Chondrocyte (in vitro differentiated cells): ENCODE measurements around the gene SLC6A6. TPM values are rescaled to one million over a fixed set of nuclear protein-coding genes. Genes with fewer than 3 reads are reported as not detected.

Source experiments
- DNase-seq: peaks from one replicate; pipeline ENCODE4 v3.0.0; 2021; ENCODE audit warnings: mixed read lengths, low spot score
- H3K27ac Mint-ChIP-seq: one replicate; pipeline ENCODE4 v1.8.0; 2021; ENCODE audit warnings: mild to moderate bottlenecking, moderate library complexity, mixed read lengths; ENCODE audit not compliant: unreplicated experiment
- H3K27me3 Mint-ChIP-seq: 2 replicates; pipeline ENCODE4 v1.8.0; 2021; ENCODE audit warnings: low read depth, mixed read lengths
- H3K36me3 Mint-ChIP-seq: 2 replicates; pipeline ENCODE4 v1.8.0; 2021; ENCODE audit warnings: low read depth, mixed read lengths
- H3K4me1 Mint-ChIP-seq: 2 replicates; pipeline ENCODE4 v1.8.0; 2021; ENCODE audit warnings: low read depth, mild to moderate bottlenecking, mixed read lengths
- H3K4me3 Mint-ChIP-seq: one replicate; pipeline ENCODE4 v1.8.0; 2021; ENCODE audit warnings: mild to moderate bottlenecking, moderate library complexity, mixed read lengths; ENCODE audit not compliant: unreplicated experiment
- H3K9me3 Mint-ChIP-seq: 2 replicates; pipeline ENCODE4 v1.8.0; 2021; ENCODE audit warnings: low read depth, mixed read lengths
- total RNA-seq: library from RNA; stranded (reverse); gene quantifications from 3 replicates; pipeline ENCODE4 v1.2.1, GENCODE V29; 2021
- TF ChIP-seq, protein P1 (sequence below): fragments of 200-600 bp; sonication (generic); IDR thresholded peaks from 2 replicates; pipeline ENCODE4 v1.5.0; 2021; ENCODE audit warnings: antibody characterized with exemption, mild to moderate bottlenecking, moderate library complexity

Gene SLC6A6
- total RNA-seq, 1 donor from 2014 or later = 46.0 TPM

DNA sequence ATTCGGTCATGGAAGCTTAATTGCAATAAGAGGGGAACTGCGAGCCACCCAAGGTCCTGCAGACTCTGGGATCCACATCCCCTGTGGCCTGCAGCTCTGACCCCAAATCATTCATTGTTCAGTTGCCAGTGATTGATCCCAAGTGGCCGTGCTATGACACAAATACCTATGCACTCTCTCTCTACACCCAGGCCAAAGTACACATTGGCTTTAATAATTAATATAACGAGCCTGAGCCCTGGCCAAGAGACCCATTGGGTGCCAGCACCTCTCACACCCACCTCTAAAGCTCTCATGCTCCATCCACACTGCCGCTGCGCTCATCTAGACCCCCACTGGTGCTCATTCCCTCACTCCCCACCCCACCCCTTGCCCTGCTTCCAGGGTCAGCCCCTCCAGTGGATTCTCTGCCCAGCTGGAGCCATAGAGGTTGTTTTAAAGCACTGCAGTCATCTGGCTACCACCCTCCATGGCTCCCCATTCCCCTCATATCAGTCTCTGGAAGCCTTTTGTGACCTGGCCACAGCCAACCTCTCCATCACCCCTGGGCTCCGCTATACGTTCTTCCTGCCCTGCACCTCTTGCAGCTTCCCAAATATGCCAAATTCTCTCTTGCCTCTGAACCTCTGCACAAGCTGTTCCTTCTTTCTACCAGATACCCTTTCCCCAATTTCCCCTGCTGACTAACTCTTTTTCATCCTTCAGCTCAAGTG lies 37.7 kb upstream of the SLC6A6 start:
- Mint-ChIP-seq H3K4me1 (peaks cover 41% of the 10 kb centered on the region), H3K9me3 (no peaks in the 10 kb centered on the region), H3K36me3 (no peaks in the 10 kb centered on the region), H3K27ac (peak overlapping the region; percentile 70), H3K4me3 (no peak overlapping the region), H3K27me3 (no peaks in the 10 kb centered on the region)
- TF ChIP-seq, protein P1, sequence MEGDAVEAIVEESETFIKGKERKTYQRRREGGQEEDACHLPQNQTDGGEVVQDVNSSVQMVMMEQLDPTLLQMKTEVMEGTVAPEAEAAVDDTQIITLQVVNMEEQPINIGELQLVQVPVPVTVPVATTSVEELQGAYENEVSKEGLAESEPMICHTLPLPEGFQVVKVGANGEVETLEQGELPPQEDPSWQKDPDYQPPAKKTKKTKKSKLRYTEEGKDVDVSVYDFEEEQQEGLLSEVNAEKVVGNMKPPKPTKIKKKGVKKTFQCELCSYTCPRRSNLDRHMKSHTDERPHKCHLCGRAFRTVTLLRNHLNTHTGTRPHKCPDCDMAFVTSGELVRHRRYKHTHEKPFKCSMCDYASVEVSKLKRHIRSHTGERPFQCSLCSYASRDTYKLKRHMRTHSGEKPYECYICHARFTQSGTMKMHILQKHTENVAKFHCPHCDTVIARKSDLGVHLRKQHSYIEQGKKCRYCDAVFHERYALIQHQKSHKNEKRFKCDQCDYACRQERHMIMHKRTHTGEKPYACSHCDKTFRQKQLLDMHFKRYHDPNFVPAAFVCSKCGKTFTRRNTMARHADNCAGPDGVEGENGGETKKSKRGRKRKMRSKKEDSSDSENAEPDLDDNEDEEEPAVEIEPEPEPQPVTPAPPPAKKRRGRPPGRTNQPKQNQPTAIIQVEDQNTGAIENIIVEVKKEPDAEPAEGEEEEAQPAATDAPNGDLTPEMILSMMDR = no peak
- no peak for DNase-seq

DNA sequence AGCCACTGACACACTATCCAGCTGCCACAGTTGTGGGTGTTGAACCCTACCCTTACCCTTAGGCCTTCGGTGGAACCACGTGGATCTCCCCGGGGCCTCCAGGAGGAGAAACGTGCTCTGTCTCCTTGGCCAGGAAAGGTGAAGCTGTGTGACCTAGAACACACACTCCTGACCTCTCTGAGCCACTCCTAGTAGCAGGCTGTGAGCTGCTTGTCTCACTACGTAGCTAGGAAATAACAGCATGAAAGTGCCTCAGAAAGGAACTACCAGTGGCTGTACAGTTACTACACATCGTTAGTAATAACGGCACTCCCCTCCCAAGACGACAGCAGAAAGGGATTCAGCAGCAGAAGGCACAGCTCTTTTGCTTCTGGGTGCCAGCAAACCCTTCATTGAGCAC lies 36.2 kb upstream of the SLC6A6 start:
- TF ChIP-seq, protein P1 = no peak
- no peak overlapping the region for H3K27ac Mint-ChIP-seq
- DNase-seq = no peak
- H3K9me3 Mint-ChIP-seq = no peaks in the 10 kb centered on the region
- H3K27me3 Mint-ChIP-seq = no peaks in the 10 kb centered on the region
- H3K4me1 Mint-ChIP-seq = peaks cover 32% of the 10 kb centered on the region
- H3K4me3 Mint-ChIP-seq = no peak overlapping the region
- H3K36me3 Mint-ChIP-seq = no peaks in the 10 kb centered on the region

DNA sequence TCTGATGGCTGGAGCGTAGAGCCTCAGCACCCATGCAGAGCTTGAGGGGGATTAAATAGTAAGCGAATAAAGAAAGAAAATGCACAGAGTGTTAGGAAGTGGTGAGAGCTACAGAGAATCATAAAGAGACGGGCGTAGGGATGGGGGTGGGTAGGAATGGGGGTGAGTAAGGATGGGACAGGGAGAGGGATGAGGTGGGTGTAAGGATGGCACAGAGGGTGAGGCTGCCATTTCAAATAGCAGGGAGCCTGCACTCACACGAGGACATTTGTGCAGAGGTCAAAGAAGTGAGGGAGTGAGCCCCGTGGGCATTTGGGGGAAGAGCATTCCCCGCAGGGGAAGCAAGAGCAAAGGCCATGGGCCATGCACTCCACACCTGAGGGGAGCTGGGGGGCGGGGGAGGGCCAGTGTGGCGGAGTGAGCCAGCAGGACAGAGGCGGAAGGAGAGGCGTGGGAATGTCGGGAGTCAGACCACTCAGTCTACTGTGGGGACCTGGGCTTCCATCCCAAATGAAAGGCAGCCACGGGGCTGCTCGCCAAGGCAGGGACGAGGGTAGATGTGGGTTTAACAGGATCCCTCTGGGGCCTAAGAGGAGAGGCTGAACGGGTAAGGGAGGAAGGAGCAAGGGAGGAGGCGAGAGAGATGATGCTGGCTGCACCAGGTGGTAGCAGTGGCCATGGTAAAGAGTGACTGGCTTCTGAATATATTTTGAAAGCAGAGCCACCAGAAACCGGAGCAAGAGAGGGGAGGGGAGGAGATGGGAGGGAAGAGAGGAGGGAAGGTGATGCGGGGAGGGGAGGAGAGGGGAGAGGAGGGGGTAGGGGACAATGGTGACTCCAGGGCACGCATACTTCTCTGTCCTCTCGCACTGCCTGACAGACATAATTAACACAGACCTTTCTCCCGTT lies 35.2 kb upstream of the SLC6A6 start:
- H3K4me1 Mint-ChIP-seq = peaks cover 36% of the 10 kb centered on the region
- H3K9me3 Mint-ChIP-seq = no peaks in the 10 kb centered on the region
- no peak overlapping the region for H3K27ac Mint-ChIP-seq
- TF ChIP-seq, protein P1 = no peak
- no peak overlapping the region for H3K4me3 Mint-ChIP-seq
- no peaks in the 10 kb centered on the region for H3K36me3 Mint-ChIP-seq
- no peaks in the 10 kb centered on the region for H3K27me3 Mint-ChIP-seq
- no peak for DNase-seq

DNA sequence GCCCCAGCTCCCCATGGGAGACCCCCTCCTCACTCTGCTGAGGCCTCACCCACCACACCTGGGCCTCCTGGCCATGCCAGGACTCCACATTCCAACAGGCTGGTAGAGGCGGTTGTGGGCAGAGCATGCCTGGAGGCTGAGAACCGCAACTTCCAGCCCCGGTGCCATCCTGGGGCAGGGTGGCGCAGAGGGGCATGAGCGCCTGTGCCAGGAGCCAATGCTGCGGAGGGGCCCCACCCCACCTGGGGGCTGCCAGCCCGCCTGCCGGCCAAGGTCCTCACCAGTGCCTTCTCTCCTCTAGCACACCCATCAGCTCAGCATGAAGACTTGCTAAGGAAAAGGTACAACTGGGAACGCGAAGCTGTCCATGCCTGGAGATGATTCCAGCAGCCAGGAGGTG lies 34.3 kb upstream of the SLC6A6 start:
- Mint-ChIP-seq H3K36me3 (no peaks in the 10 kb centered on the region), H3K4me3 (no peak overlapping the region), H3K27ac (no peak overlapping the region), H3K9me3 (no peaks in the 10 kb centered on the region), H3K4me1 (peaks cover 41% of the 10 kb centered on the region), H3K27me3 (no peaks in the 10 kb centered on the region)
- TF ChIP-seq, protein P1 = no peak
- DNase-seq = no peak

DNA sequence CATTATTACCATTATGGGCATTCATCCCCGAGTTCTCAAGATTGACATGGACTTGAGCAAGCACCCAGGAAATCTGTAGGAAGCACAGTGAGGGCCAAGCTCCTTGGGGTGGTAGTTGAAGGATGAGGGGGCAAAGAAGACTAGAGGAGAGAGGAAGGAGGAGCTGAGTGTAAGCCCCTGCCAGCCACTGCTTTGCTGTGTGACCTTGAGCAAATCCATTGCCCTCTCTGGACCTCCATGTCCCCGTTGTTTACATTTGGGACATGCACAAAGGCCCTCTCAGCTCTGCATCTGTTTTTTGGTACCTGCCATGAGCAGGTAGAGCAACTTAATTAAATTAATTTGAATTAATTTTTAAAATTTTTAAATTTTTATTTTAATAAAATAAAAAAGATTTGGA lies 33.5 kb upstream of the SLC6A6 start:
- no peak overlapping the region for H3K27ac Mint-ChIP-seq
- no peaks in the 10 kb centered on the region for H3K36me3 Mint-ChIP-seq
- peaks cover 39% of the 10 kb centered on the region for H3K4me1 Mint-ChIP-seq
- H3K4me3 Mint-ChIP-seq = no peak overlapping the region
- TF ChIP-seq, protein P1 = no peak
- H3K9me3 Mint-ChIP-seq = no peaks in the 10 kb centered on the region
- H3K27me3 Mint-ChIP-seq = no peaks in the 10 kb centered on the region
- DNase-seq = no peak
